Panc1 (cell line): ENCODE measurements around the gene TMEM222. TPM values are rescaled to one million over a fixed set of nuclear protein-coding genes. Genes with fewer than 3 reads are reported as not detected.

Source experiments
- ATAC-seq: fragments of 200-7000 bp; cut with Tn5 transposase; 2 replicates; pipeline ENCODE4 v1.9.1; 2020; ENCODE audit warnings: mild to moderate bottlenecking, moderate library complexity
- BruUV-seq: library from RNA; stranded (reverse); fragments of 400-500 nt; replicated peaks from 2 replicates; lab custom pipeline; 2021; lab: Mats Ljungman, UMichigan
- CTCF ChIA-PET: fragments of 300-600 bp; sonication (Branson Sonifier 250); formaldehyde crosslinking; loops from one replicate; lab custom pipeline; 2022; ENCODE audit warnings: antibody characterized with exemption; lab: Charles Lee
- POLR2A ChIA-PET: fragments of 300-600 bp; sonication (Branson Sonifier 250); formaldehyde crosslinking; loops from one replicate; lab custom pipeline; 2022; ENCODE audit warnings: antibody characterized with exemption; lab: Charles Lee
- DNase-seq: peaks from one replicate; pipeline ENCODE4 v3.0.0-alpha.2; 2010; ENCODE audit warnings: low read depth, low spot score
- H3K27ac ChIP-seq: 2 replicates; pipeline ENCODE4 v1.5.1; 2011; ENCODE audit warnings: mild to moderate bottlenecking, low read length, inconsistent platforms
- H3K27me3 ChIP-seq: fragments of 200-500 bp; sonication (Bioruptor generic); 2 replicates; pipeline ENCODE4 v1.6.0; 2014; ENCODE audit warnings: low read length, inconsistent platforms; ENCODE audit not compliant: control insufficient read depth, insufficient read depth
- H3K36me3 ChIP-seq: fragments of 200-500 bp; sonication (Bioruptor generic); 2 replicates; pipeline ENCODE4 v1.5.1; 2014; ENCODE audit warnings: inconsistent platforms, mild to moderate bottlenecking, low read length, moderate library complexity; ENCODE audit not compliant: control insufficient read depth, insufficient read depth
- H3K4me1 ChIP-seq: 2 replicates; pipeline ENCODE4 v1.5.1; 2011; ENCODE audit warnings: inconsistent platforms, mild to moderate bottlenecking, low read length, moderate library complexity; ENCODE audit not compliant: control insufficient read depth, insufficient read depth
- H3K4me3 ChIP-seq, 2 experiments: 2 replicates each; pipeline ENCODE4 v1.5.1; 2011 to 2012; ENCODE audit warnings: low read depth in 2 of 2, low read length in 2 of 2, mild to moderate bottlenecking in 2 of 2, inconsistent platforms in 1 of 2, moderate library complexity in 1 of 2
- H3K9me3 ChIP-seq: fragments of 200-500 bp; sonication (Bioruptor generic); 2 replicates; pipeline ENCODE4 v1.5.1; 2014; ENCODE audit warnings: low read depth, mild to moderate bottlenecking, inconsistent platforms, low read length, moderate library complexity; ENCODE audit not compliant: control insufficient read depth, insufficient read depth
- POLR2AphosphoS5 ChIP-seq: IDR thresholded peaks from 2 replicates; pipeline ENCODE4 v1.6.1; 2012; ENCODE audit warnings: mild to moderate bottlenecking, low read depth, low read length, moderate library complexity
- SIN3A ChIP-seq: IDR thresholded peaks from 2 replicates; pipeline ENCODE4 v1.6.1; 2012; ENCODE audit warnings: low read depth, mild to moderate bottlenecking, low read length, moderate library complexity, borderline replicate concordance; ENCODE audit not compliant: insufficient read depth
- TCF7L2 ChIP-seq: IDR thresholded peaks from 2 replicates; pipeline ENCODE4 v1.6.1; 2011; ENCODE audit warnings: mild to moderate bottlenecking, low read depth, low read length, inconsistent platforms
- in situ Hi-C: cut with HindIII; loops from 2 replicates; pipeline ENCODE4 v1.10.0; 2016; ENCODE audit warnings: low sequenced_read_pairs, low pct_unique_long_range_greater_than_20kb
- intact Hi-C: fragments of 100-400 bp; cut with micrococcal nuclease; formaldehyde crosslinking; loops from one replicate; pipeline ENCODE4 v1.10.0; 2022; ENCODE audit not compliant: unreplicated experiment
- total RNA-seq: library from RNA; stranded (reverse); gene quantifications from one replicate; pipeline ENCODE4 v1.2.1, GENCODE V29; 2021; ENCODE audit not compliant: unreplicated experiment
- TF ChIP-seq, protein P1 (sequence below): fragments of 450-650 bp; IDR thresholded peaks from 2 replicates; pipeline ENCODE4 v1.5.1; 2017; ENCODE audit warnings: mild to moderate bottlenecking
- TF ChIP-seq, protein P2 (sequence below), 2 experiments: IDR thresholded peaks; 2 replicates each; pipeline ENCODE4 v1.6.1; 2011 to 2012; ENCODE audit warnings: low read depth in 2 of 2, control low read depth in 1 of 2, low read length in 1 of 2, mild to moderate bottlenecking in 1 of 2, moderate library complexity in 1 of 2; ENCODE audit not compliant: insufficient read depth in 1 of 2

The TMEM222 gene
- total RNA-seq, 1 experiment from 2014 or later, result 55.3 TPM

DNA sequence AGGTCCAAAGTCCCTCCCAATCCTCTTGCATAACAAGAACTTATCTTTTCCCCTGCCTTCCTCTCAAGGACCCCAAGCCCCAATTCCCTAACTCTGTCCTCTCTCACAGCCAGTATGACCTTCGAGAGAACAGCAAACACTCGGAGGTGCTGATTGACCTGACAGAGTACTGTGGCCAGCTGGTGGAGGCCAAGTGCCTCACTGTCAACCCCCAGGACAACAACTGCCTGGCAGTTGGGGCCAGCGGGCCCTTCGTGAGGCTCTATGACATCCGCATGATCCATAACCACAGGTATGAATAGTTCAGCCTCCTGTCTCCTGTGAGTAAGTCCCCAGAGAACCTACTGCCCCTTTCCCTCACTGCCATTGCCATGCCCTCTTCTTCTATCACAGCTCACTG lies 29.9 kb upstream of the TMEM222 start:
- TF ChIP-seq POLR2AphosphoS5 (no peak), SIN3A (no peak), TCF7L2 (no peak)
- TF ChIP-seq, protein P1, sequence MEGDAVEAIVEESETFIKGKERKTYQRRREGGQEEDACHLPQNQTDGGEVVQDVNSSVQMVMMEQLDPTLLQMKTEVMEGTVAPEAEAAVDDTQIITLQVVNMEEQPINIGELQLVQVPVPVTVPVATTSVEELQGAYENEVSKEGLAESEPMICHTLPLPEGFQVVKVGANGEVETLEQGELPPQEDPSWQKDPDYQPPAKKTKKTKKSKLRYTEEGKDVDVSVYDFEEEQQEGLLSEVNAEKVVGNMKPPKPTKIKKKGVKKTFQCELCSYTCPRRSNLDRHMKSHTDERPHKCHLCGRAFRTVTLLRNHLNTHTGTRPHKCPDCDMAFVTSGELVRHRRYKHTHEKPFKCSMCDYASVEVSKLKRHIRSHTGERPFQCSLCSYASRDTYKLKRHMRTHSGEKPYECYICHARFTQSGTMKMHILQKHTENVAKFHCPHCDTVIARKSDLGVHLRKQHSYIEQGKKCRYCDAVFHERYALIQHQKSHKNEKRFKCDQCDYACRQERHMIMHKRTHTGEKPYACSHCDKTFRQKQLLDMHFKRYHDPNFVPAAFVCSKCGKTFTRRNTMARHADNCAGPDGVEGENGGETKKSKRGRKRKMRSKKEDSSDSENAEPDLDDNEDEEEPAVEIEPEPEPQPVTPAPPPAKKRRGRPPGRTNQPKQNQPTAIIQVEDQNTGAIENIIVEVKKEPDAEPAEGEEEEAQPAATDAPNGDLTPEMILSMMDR, result no peak
- TF ChIP-seq, protein P2, sequence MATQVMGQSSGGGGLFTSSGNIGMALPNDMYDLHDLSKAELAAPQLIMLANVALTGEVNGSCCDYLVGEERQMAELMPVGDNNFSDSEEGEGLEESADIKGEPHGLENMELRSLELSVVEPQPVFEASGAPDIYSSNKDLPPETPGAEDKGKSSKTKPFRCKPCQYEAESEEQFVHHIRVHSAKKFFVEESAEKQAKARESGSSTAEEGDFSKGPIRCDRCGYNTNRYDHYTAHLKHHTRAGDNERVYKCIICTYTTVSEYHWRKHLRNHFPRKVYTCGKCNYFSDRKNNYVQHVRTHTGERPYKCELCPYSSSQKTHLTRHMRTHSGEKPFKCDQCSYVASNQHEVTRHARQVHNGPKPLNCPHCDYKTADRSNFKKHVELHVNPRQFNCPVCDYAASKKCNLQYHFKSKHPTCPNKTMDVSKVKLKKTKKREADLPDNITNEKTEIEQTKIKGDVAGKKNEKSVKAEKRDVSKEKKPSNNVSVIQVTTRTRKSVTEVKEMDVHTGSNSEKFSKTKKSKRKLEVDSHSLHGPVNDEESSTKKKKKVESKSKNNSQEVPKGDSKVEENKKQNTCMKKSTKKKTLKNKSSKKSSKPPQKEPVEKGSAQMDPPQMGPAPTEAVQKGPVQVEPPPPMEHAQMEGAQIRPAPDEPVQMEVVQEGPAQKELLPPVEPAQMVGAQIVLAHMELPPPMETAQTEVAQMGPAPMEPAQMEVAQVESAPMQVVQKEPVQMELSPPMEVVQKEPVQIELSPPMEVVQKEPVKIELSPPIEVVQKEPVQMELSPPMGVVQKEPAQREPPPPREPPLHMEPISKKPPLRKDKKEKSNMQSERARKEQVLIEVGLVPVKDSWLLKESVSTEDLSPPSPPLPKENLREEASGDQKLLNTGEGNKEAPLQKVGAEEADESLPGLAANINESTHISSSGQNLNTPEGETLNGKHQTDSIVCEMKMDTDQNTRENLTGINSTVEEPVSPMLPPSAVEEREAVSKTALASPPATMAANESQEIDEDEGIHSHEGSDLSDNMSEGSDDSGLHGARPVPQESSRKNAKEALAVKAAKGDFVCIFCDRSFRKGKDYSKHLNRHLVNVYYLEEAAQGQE (IDR thresholded peaks at IDR 0.05; ENCODE audit: insufficient read depth in 1 of 2, low read depth in 2 of 2, low read length in 1 of 2), result no peak
- no TSS peak for BruUV-seq
- Histone ChIP-seq H3K27ac (no peak overlapping the region), H3K4me3 (no peak overlapping the region), H3K36me3 (no peaks in the 10 kb centered on the region), H3K4me1 (no peaks in the 10 kb centered on the region), H3K9me3 (no peaks in the 10 kb centered on the region), H3K27me3 (no peaks in the 10 kb centered on the region)
- in situ Hi-C loops (no loop called here), intact Hi-C loops (no loop called here)
- ChIA-PET CTCF (no interaction called here), POLR2A (no interaction called here)
- no peak for DNase-seq
- ATAC-seq, result no peak

DNA sequence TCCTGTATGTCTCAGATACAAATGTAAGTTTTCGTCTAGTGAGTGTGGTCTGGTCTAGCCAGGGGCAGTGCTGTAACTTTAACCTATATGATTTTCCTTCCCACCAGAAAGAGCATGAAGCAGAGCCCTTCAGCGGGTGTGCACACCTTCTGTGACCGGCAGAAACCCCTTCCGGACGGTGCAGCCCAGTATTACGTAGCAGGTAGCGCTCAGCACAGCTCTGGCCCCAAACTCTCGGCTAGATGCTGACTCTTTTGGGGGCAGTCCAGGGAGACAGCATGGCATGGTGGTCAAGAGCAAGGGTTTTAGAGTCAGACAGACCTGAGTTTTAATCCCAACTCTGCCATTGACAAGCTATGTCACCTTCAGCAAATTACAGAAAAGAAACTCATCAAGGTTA lies 28.0 kb upstream of the TMEM222 start:
- intact Hi-C loops, result no loop called here
- Histone ChIP-seq H3K27me3 (no peaks in the 10 kb centered on the region), H3K36me3 (peaks cover 6% of the 10 kb centered on the region; the same call in 1 of the 2 replicates), H3K4me3 (no peak overlapping the region), H3K4me1 (no peaks in the 10 kb centered on the region), H3K9me3 (no peaks in the 10 kb centered on the region), H3K27ac (no peak overlapping the region)
- ChIA-PET POLR2A (no interaction called here), CTCF (no interaction called here)
- BruUV-seq, result no TSS peak
- DNase-seq (no peak), ATAC-seq (no peak)
- in situ Hi-C loops, result no loop called here
- TF ChIP-seq, protein P1, result no peak
- no peak for TF ChIP-seq SIN3A
- TF ChIP-seq, protein P2 (IDR thresholded peaks at IDR 0.05; ENCODE audit: insufficient read depth in 1 of 2, low read depth in 2 of 2, low read length in 1 of 2), result no peak
- no peak for TF ChIP-seq POLR2AphosphoS5
- TF ChIP-seq TCF7L2, result no peak
